Liver (tissue), 9 donors: ENCODE results near the gene UBL4B. TPM values are rescaled to one million over a fixed set of nuclear protein-coding genes. Genes with fewer than 3 reads are reported as not detected.

Experiments
- DNase-seq: peaks from one replicate; pipeline ENCODE4 v3.0.0-alpha.2; 2017; ENCODE audit warnings: low spot score
- H3K27ac ChIP-seq, 2 donors: one replicate each; pipeline ENCODE4 v1.7.0; 2013; ENCODE audit warnings: inconsistent platforms in 2 of 2, low read length in 2 of 2, control low read depth in 1 of 2, low read depth in 1 of 2, mild to moderate bottlenecking in 1 of 2
- H3K27me3 ChIP-seq, 4 donors: one replicate each; pipeline versions ENCODE4 v1.6.1 to v1.7.0; 2013; ENCODE audit warnings: low read length in 3 of 4, inconsistent platforms in 1 of 4, mild to moderate bottlenecking in 1 of 4, moderate library complexity in 1 of 4; ENCODE audit not compliant: control insufficient read depth in 4 of 4, insufficient read depth in 4 of 4
- H3K36me3 ChIP-seq, 4 donors: one replicate each; pipeline versions ENCODE4 v1.6.1 to v1.7.0; 2013; ENCODE audit warnings: low read length in 3 of 4, mild to moderate bottlenecking in 3 of 4, low read depth in 1 of 4, moderate library complexity in 1 of 4; ENCODE audit not compliant: control insufficient read depth in 4 of 4, insufficient read depth in 3 of 4
- H3K4me1 ChIP-seq, 4 donors: one replicate each; pipeline versions ENCODE4 v1.6.1 to v1.7.0; 2013; ENCODE audit warnings: low read length in 3 of 4, mild to moderate bottlenecking in 3 of 4, moderate library complexity in 1 of 4; ENCODE audit not compliant: control insufficient read depth in 4 of 4, insufficient read depth in 4 of 4
- H3K4me3 ChIP-seq, 3 donors: one replicate each; pipeline versions ENCODE4 v1.6.1 to v1.7.0; 2013; ENCODE audit warnings: low read length in 3 of 3, control low read depth in 1 of 3, low read depth in 1 of 3, mild to moderate bottlenecking in 1 of 3
- H3K9ac ChIP-seq, 2 donors: one replicate each; pipeline ENCODE4 v1.7.0; 2013; ENCODE audit warnings: low read length in 2 of 2, mild to moderate bottlenecking in 2 of 2, moderate library complexity in 2 of 2, control low read depth in 1 of 2, low read depth in 1 of 2
- H3K9me3 ChIP-seq, 4 donors: one replicate each; pipeline versions ENCODE4 v1.6.1 to v1.7.0; 2013; ENCODE audit warnings: low read length in 3 of 4; ENCODE audit not compliant: control insufficient read depth in 4 of 4
- EGR1 ChIP-seq, 2 donors: IDR thresholded peaks; 2 replicates each; pipeline ENCODE4 v1.6.1; 2016 to 2018; ENCODE audit warnings: antibody characterized with exemption in 2 of 2, low read depth in 2 of 2
- FOXA1 ChIP-seq: IDR thresholded peaks from 2 replicates; pipeline ENCODE4 v1.6.1; 2016; ENCODE audit warnings: antibody characterized with exemption
- FOXA2 ChIP-seq: IDR thresholded peaks from 2 replicates; pipeline ENCODE4 v1.6.1; 2016; ENCODE audit warnings: antibody characterized with exemption
- GABPA ChIP-seq, 2 donors: IDR thresholded peaks in 1 of 2; conservative IDR thresholded peaks in 1 of 2; 2 replicates each; pipeline ENCODE4 v1.6.1; 2016; ENCODE audit warnings: antibody characterized with exemption in 2 of 2, mild to moderate bottlenecking in 1 of 2, moderate library complexity in 1 of 2
- HNF4A ChIP-seq, 2 donors: conservative IDR thresholded peaks; 2 replicates each; pipeline ENCODE4 v1.6.1; 2016; ENCODE audit warnings: antibody characterized with exemption in 2 of 2, mild to moderate bottlenecking in 2 of 2
- JUND ChIP-seq, 2 donors: IDR thresholded peaks; 2 replicates each; pipeline ENCODE4 v1.6.1; 2016; ENCODE audit warnings: antibody characterized with exemption in 2 of 2
- RAD21 ChIP-seq, 2 donors: IDR thresholded peaks; 2 replicates each; pipeline ENCODE4 v1.6.1; 2016; ENCODE audit warnings: antibody characterized with exemption in 2 of 2, mild to moderate bottlenecking in 2 of 2
- RXRA ChIP-seq, 2 donors: IDR thresholded peaks; 2 replicates each; pipeline ENCODE4 v1.6.1; 2017 to 2018; ENCODE audit warnings: antibody characterized with exemption in 2 of 2, mild to moderate bottlenecking in 1 of 2
- SP1 ChIP-seq: IDR thresholded peaks from 2 replicates; pipeline ENCODE4 v1.6.1; 2018; ENCODE audit warnings: antibody characterized with exemption, mild to moderate bottlenecking
- TAF1 ChIP-seq: conservative IDR thresholded peaks from 2 replicates; pipeline ENCODE4 v1.6.1; 2016; ENCODE audit warnings: antibody characterized with exemption, mild to moderate bottlenecking
- YY1 ChIP-seq: IDR thresholded peaks from 2 replicates; pipeline ENCODE4 v1.6.1; 2016; ENCODE audit warnings: antibody characterized with exemption, mild to moderate bottlenecking
- WGBS: extraction: QIAGEN DNeasy Blood & Tissue Kit; methylation state at CpG from one replicate; pipeline ENCODE4 v1.1.7; 2013; 5-methylcytosine and 5-hydroxymethylcytosine counted together
- polyA plus RNA-seq, 2 donors: library from polyadenylated mRNA; stranded (reverse) in 1 of 2; unstranded in 1 of 2; fragments of 200-250 nt in 1 of 2; fragments of >200 nt in 1 of 2; fragmentation: Nextera tagmentation in 1 of 2; extraction: Ambion mirVana in 1 of 2; gene quantifications; one replicate each; pipeline versions ENCODE4 v1.2.1 to v1.2.3, GENCODE V29; 2013 to 2015
- total RNA-seq, 2 donors: library from RNA; depleted of rRNA; stranded (reverse); fragments of >200 nt; gene quantifications; one replicate each; pipeline ENCODE4 v1.2.3, GENCODE V29; 2014
- TF ChIP-seq, protein P1 (sequence below): IDR thresholded peaks from 2 replicates; pipeline ENCODE4 v1.6.1; 2016; ENCODE audit warnings: antibody characterized with exemption
- TF ChIP-seq, protein P2 (sequence below): fragments of 150-350 bp; IDR thresholded peaks from 2 replicates; pipeline ENCODE4 v1.5.1; 2017; ENCODE audit warnings: improper control_type of control experiment, low read depth, low read length; ENCODE audit not compliant: missing input control
- TF ChIP-seq, protein P3 (sequence below): IDR thresholded peaks from 2 replicates; pipeline ENCODE4 v1.6.1; 2016; ENCODE audit warnings: antibody characterized with exemption
- TF ChIP-seq, protein P4 (sequence below): IDR thresholded peaks from 2 replicates; pipeline ENCODE4 v1.6.1; 2016; ENCODE audit warnings: antibody characterized with exemption
- donor health status: healthy.
- donor health status: healthy.
- donor health status: healthy.
- donor health status: healthy.
- donor health status: healthy.

Gene UBL4B, protein sequence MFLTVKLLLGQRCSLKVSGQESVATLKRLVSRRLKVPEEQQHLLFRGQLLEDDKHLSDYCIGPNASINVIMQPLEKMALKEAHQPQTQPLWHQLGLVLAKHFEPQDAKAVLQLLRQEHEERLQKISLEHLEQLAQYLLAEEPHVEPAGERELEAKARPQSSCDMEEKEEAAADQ
- total RNA-seq (not detected), polyA plus RNA-seq (not detected)

DNA sequence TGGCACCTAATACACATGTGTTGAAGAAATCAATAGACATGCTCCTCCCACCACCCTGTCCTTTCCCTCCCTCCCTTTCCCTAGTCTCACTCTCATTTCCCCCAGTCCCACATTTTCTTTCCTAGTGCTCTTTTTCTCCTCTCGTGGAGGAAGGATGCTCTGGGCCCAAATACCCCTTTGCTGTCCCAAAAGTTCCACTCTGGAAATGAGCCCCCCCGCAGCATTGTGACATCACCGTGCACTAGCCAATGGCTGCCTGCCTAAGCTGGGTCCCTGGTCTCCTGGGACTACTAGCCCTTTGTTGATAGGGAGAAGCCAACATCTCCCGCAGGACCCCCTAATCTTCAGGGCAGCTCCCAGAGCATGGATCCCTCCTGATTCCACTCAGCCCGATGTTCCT lies at the start of gene UBL4B:
UBL4B (plus strand) TSS at position 301 of the 400 bp plus-strand sequence; CDS start at position 393, 92 bp downstream.
- no peaks in the 10 kb centered on the region for H3K4me1 ChIP-seq
- no peak within 1 kb of the TSS for H3K9ac ChIP-seq
- H3K9me3 ChIP-seq, result no peaks in the 10 kb centered on the region
- no peaks in the 10 kb centered on the region for H3K36me3 ChIP-seq
- H3K4me3 ChIP-seq, result no peak within 1 kb of the TSS
- H3K27ac ChIP-seq, result no peak within 1 kb of the TSS
- TF ChIP-seq SP1 (no peak), RAD21 (IDR thresholded peaks at IDR 0.05) (no peak), GABPA (IDR thresholded peaks at IDR 0.05 in 1 of 2, conservative IDR thresholded peaks at IDR 0.05 in 1 of 2) (no peak)
- peaks cover 0 to 4% (median 0%) of the 10 kb centered on the region in 4 donors for H3K27me3 ChIP-seq
- 86% methylated on average over 5 of the region's 5 CpGs for WGBS
- DNase-seq, result no peak

DNA sequence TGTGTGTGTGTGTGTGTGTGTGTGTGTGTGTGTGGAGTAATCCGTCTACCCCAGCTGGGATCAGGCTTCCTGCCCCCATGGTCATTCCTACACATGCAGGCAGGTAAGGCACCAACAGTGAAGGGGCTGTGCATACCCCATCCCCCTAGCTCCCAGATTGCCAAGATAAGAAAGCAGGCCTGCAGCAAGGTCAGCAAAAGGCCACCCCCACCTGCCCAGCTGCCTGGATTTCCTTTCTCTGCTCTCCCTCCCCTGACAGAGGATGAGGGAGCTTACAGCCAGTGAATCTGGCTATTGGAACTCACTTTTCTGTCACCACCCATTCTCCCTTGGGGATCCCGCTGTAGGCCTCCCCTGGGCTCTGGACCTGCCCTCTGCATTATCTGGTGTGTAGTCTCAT lies 49.6 kb upstream of the UBL4B start:
- Histone ChIP-seq H3K27ac (no peak overlapping the region), H3K36me3 (peaks cover 0 to 8% (median under 1%) of the 10 kb centered on the region in 4 donors), H3K4me1 (peaks cover 0 to 3% (median 0%) of the 10 kb centered on the region in 4 donors), H3K9me3 (peaks cover 0 to 2% (median 0%) of the 10 kb centered on the region in 4 donors), H3K9ac (no peak overlapping the region), H3K27me3 (peaks cover 0 to 10% (median 3%) of the 10 kb centered on the region in 4 donors), H3K4me3 (no peak overlapping the region)
- TF ChIP-seq, protein P1, sequence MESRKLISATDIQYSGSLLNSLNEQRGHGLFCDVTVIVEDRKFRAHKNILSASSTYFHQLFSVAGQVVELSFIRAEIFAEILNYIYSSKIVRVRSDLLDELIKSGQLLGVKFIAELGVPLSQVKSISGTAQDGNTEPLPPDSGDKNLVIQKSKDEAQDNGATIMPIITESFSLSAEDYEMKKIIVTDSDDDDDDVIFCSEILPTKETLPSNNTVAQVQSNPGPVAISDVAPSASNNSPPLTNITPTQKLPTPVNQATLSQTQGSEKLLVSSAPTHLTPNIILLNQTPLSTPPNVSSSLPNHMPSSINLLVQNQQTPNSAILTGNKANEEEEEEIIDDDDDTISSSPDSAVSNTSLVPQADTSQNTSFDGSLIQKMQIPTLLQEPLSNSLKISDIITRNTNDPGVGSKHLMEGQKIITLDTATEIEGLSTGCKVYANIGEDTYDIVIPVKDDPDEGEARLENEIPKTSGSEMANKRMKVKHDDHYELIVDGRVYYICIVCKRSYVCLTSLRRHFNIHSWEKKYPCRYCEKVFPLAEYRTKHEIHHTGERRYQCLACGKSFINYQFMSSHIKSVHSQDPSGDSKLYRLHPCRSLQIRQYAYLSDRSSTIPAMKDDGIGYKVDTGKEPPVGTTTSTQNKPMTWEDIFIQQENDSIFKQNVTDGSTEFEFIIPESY, result no peak
- TF ChIP-seq JUND (IDR thresholded peaks at IDR 0.05) (no peak), YY1 (no peak), RXRA (IDR thresholded peaks at IDR 0.05) (no peak)
- TF ChIP-seq, protein P2, sequence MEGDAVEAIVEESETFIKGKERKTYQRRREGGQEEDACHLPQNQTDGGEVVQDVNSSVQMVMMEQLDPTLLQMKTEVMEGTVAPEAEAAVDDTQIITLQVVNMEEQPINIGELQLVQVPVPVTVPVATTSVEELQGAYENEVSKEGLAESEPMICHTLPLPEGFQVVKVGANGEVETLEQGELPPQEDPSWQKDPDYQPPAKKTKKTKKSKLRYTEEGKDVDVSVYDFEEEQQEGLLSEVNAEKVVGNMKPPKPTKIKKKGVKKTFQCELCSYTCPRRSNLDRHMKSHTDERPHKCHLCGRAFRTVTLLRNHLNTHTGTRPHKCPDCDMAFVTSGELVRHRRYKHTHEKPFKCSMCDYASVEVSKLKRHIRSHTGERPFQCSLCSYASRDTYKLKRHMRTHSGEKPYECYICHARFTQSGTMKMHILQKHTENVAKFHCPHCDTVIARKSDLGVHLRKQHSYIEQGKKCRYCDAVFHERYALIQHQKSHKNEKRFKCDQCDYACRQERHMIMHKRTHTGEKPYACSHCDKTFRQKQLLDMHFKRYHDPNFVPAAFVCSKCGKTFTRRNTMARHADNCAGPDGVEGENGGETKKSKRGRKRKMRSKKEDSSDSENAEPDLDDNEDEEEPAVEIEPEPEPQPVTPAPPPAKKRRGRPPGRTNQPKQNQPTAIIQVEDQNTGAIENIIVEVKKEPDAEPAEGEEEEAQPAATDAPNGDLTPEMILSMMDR, result no peak
- no peak for DNase-seq
- WGBS, result 91% methylated on average over 2 of the region's 2 CpGs

DNA sequence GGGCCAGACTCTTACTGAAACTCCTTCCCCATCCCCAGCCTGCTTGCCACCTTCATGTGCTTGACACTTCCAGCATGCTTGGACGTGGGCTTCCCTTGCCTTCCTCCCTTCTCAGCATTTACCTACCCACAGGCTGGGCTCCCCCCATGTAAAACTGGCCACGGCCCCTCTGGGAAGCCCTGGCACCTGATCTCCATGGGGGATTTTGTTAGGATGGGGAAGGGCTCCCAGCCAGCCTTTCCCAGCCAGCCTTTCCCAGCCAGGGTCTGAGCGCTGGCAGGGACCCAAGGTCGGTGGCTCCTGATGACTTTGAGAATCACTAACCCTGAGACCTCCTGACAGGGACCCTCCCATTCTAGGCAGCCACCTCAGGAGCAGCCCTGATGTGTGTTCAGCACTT lies 48.5 kb upstream of the UBL4B start:
- 86% methylated on average over 4 of the region's 4 CpGs for WGBS
- Histone ChIP-seq H3K4me3 (no peak overlapping the region), H3K27me3 (peaks cover 0 to 19% (median 12%) of the 10 kb centered on the region in 4 donors), H3K4me1 (peaks cover 0 to 6% (median 2%) of the 10 kb centered on the region in 4 donors), H3K9ac (no peak overlapping the region), H3K9me3 (peaks cover 0 to 13% (median 3%) of the 10 kb centered on the region in 4 donors), H3K27ac (no peak overlapping the region), H3K36me3 (no peaks in the 10 kb centered on the region)
- DNase-seq, result no peak
- TF ChIP-seq RXRA (IDR thresholded peaks at IDR 0.05), result no peak
- TF ChIP-seq YY1, result no peak
- TF ChIP-seq EGR1 (IDR thresholded peaks at IDR 0.05; ENCODE audit: low read depth in 2 of 2), result no peak
- TF ChIP-seq, protein P2, result no peak
- TF ChIP-seq FOXA1, result no peak
- TF ChIP-seq HNF4A (conservative IDR thresholded peaks at IDR 0.05), result no peak
- TF ChIP-seq FOXA2, result no peak
- TF ChIP-seq, protein P1, result no peak
- TF ChIP-seq GABPA (IDR thresholded peaks at IDR 0.05 in 1 of 2, conservative IDR thresholded peaks at IDR 0.05 in 1 of 2), result no peak
- TF ChIP-seq, protein P3, sequence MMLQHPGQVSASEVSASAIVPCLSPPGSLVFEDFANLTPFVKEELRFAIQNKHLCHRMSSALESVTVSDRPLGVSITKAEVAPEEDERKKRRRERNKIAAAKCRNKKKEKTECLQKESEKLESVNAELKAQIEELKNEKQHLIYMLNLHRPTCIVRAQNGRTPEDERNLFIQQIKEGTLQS, result no peak
- no peak for TF ChIP-seq TAF1
- TF ChIP-seq, protein P4, sequence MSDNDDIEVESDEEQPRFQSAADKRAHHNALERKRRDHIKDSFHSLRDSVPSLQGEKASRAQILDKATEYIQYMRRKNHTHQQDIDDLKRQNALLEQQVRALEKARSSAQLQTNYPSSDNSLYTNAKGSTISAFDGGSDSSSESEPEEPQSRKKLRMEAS, result no peak
